WTC11 (cell line): Measurements from ENCODE around the gene CLEC5A. TPM values are rescaled to one million over a fixed set of nuclear protein-coding genes. Genes with fewer than 3 reads are reported as not detected.

Experiments used
- ATAC-seq: fragments of 200-7000 bp; cut with Tn5 transposase; 2 replicates; pipeline ENCODE4 v1.10.0; 2021; ENCODE audit warnings: mild to moderate bottlenecking, moderate library complexity
- CTCF ChIA-PET: fragments of 300-600 bp; sonication (Branson Sonifier 250); formaldehyde crosslinking; loops from one replicate; lab custom pipeline; 2021; ENCODE audit warnings: antibody characterized with exemption; lab: Charles Lee
- POLR2A ChIA-PET: fragments of 350-600 bp; sonication (Branson Sonifier 250); formaldehyde crosslinking; loops from one replicate; lab custom pipeline; 2021; ENCODE audit warnings: antibody characterized with exemption; lab: Charles Lee
- DNase-seq: peaks from one replicate; pipeline ENCODE4 v3.0.0; 2021; ENCODE audit warnings: low spot score
- H3K27ac Mint-ChIP-seq: 2 replicates; pipeline ENCODE4 v1.8.0; 2021; ENCODE audit warnings: mixed read lengths
- H3K27me3 Mint-ChIP-seq: 2 replicates; pipeline ENCODE4 v1.8.0; 2021; ENCODE audit warnings: low read depth, mild to moderate bottlenecking, moderate library complexity, mixed read lengths
- H3K36me3 Mint-ChIP-seq: 2 replicates; pipeline ENCODE4 v1.8.0; 2021; ENCODE audit warnings: mixed read lengths
- H3K4me1 Mint-ChIP-seq: 2 replicates; pipeline ENCODE4 v1.8.0; 2022; ENCODE audit warnings: mixed read lengths
- H3K4me3 Mint-ChIP-seq: 2 replicates; pipeline ENCODE4 v1.8.0; 2021; ENCODE audit warnings: mild to moderate bottlenecking, moderate library complexity, mixed read lengths
- H3K9me3 Mint-ChIP-seq: 2 replicates; pipeline ENCODE4 v1.8.0; 2021; ENCODE audit warnings: mixed read lengths
- CBFB ChIP-seq: sonication (generic); formaldehyde crosslinking; IDR thresholded peaks from 2 replicates; pipeline ENCODE4 v1.8.1; 2022; ENCODE audit warnings: mild to moderate bottlenecking, low read depth, missing genetic modification reagents
- CTCF ChIP-seq: fragments of 200-600 bp; IDR thresholded peaks from 2 replicates; pipeline ENCODE4 v1.8.0; 2022; ENCODE audit warnings: antibody characterized with exemption
- E2F1 ChIP-seq: sonication (generic); formaldehyde crosslinking; IDR thresholded peaks from 2 replicates; pipeline ENCODE4 v1.8.0; 2022; ENCODE audit warnings: mild to moderate bottlenecking, missing genetic modification reagents
- ETV6 ChIP-seq: sonication (generic); formaldehyde crosslinking; IDR thresholded peaks from 2 replicates; pipeline ENCODE4 v1.8.1; 2022; ENCODE audit warnings: mild to moderate bottlenecking, missing genetic modification reagents
- FOXJ3 ChIP-seq: sonication (generic); formaldehyde crosslinking; IDR thresholded peaks from 2 replicates; pipeline ENCODE4 v1.9.0; 2021; ENCODE audit warnings: missing genetic modification reagents, mild to moderate bottlenecking, borderline replicate concordance
- HMGXB4 ChIP-seq: sonication (generic); formaldehyde crosslinking; IDR thresholded peaks from 2 replicates; pipeline ENCODE4 v1.8.1; 2023; ENCODE audit warnings: mild to moderate bottlenecking, moderate library complexity, missing genetic modification reagents
- JAZF1 ChIP-seq: fragments of 250-450 bp; sonication (Bioruptor Pico); IDR thresholded peaks from 2 replicates; pipeline ENCODE4 v1.9.0; 2021; ENCODE audit warnings: moderate library complexity, mild to moderate bottlenecking, inconsistent platforms
- MYBL2 ChIP-seq: sonication (generic); formaldehyde crosslinking; IDR thresholded peaks from 2 replicates; pipeline ENCODE4 v1.8.1; 2023; ENCODE audit warnings: mild to moderate bottlenecking, moderate library complexity, missing genetic modification reagents
- PRRX2 ChIP-seq: fragments of 250-450 bp; sonication (Bioruptor Pico); IDR thresholded peaks from 2 replicates; pipeline ENCODE4 v1.8.0; 2021; ENCODE audit warnings: mild to moderate bottlenecking
- RORB ChIP-seq: fragments of 250-450 bp; sonication (Bioruptor Pico); IDR thresholded peaks from 2 replicates; pipeline ENCODE4 v1.9.0; 2021; ENCODE audit warnings: mild to moderate bottlenecking
- SMAD4 ChIP-seq: sonication (generic); formaldehyde crosslinking; IDR thresholded peaks from 2 replicates; pipeline ENCODE4 v1.8.0; 2022; ENCODE audit warnings: mild to moderate bottlenecking, missing genetic modification reagents
- SP1 ChIP-seq: sonication (generic); formaldehyde crosslinking; conservative IDR thresholded peaks from 2 replicates; pipeline ENCODE4 v1.8.1; 2022; ENCODE audit warnings: missing genetic modification reagents
- TEAD4 ChIP-seq: sonication (generic); formaldehyde crosslinking; IDR thresholded peaks from 2 replicates; pipeline ENCODE4 v1.8.0; 2022; ENCODE audit warnings: mild to moderate bottlenecking, missing genetic modification reagents
- TP53 ChIP-seq: sonication (generic); formaldehyde crosslinking; IDR thresholded peaks from 2 replicates; pipeline ENCODE4 v1.8.1; 2023; ENCODE audit warnings: mild to moderate bottlenecking, missing genetic modification reagents
- ZNF121 ChIP-seq: sonication (generic); formaldehyde crosslinking; IDR thresholded peaks from 2 replicates; pipeline ENCODE4 v1.8.0; 2023; ENCODE audit warnings: missing genetic modification reagents
- ZNF263 ChIP-seq: sonication (generic); formaldehyde crosslinking; IDR thresholded peaks from 2 replicates; pipeline ENCODE4 v1.8.1; 2022; ENCODE audit warnings: low read depth, mild to moderate bottlenecking, moderate library complexity, missing genetic modification reagents
- ZNF423 ChIP-seq: fragments of 250-450 bp; sonication (Bioruptor Pico); IDR thresholded peaks from 2 replicates; pipeline ENCODE4 v2.1.2; 2022; ENCODE audit warnings: mild to moderate bottlenecking, moderate library complexity
- ZNF425 ChIP-seq: fragments of 250-450 bp; sonication (Bioruptor Pico); conservative IDR thresholded peaks from 2 replicates; pipeline ENCODE4 v1.9.0; 2021; ENCODE audit warnings: mild to moderate bottlenecking
- ZNF512 ChIP-seq: sonication (generic); formaldehyde crosslinking; IDR thresholded peaks from 2 replicates; pipeline ENCODE4 v1.8.1; 2022; ENCODE audit warnings: missing genetic modification reagents, borderline replicate concordance
- ZNF671 ChIP-seq: fragments of 250-450 bp; sonication (Bioruptor Pico); IDR thresholded peaks from 2 replicates; pipeline ENCODE4 v1.8.0; 2021; ENCODE audit warnings: mild to moderate bottlenecking
- total RNA-seq: library from RNA; stranded (reverse); gene quantifications from 3 replicates; pipeline ENCODE4 v1.2.3, GENCODE V29; 2021

CLEC5A gene
- total RNA-seq, 1 experiment from 2014 or later, result not detected

GRCh38 chr7:141978351-141978750 lies 31.6 kb upstream of the CLEC5A start:
- no peak overlapping the region for H3K4me3 Mint-ChIP-seq
- no peak for DNase-seq
- H3K27ac Mint-ChIP-seq, result no peak overlapping the region
- no peak for TF ChIP-seq FOXJ3 (CRISPR knock-in tag)
- no peak for TF ChIP-seq ZNF512 (CRISPR knock-in tag)
- TF ChIP-seq TP53 (CRISPR knock-in tag), result no peak
- no peak for TF ChIP-seq ZNF671 (CRISPR knock-in tag)
- no peak for TF ChIP-seq TEAD4
- TF ChIP-seq ZNF425 (CRISPR knock-in tag), result no peak
- TF ChIP-seq SMAD4 (CRISPR knock-in tag), result no peak
- no peak for TF ChIP-seq PRRX2 (CRISPR knock-in tag)
- TF ChIP-seq E2F1 (CRISPR knock-in tag), result no peak
- TF ChIP-seq ZNF121, result no peak
- no peak for TF ChIP-seq RORB (CRISPR knock-in tag)
- H3K36me3 Mint-ChIP-seq, result no peaks in the 10 kb centered on the region
- ChIA-PET POLR2A (no interaction called here), CTCF (no interaction called here)
- no peaks in the 10 kb centered on the region for H3K27me3 Mint-ChIP-seq
- no peak for ATAC-seq
- H3K9me3 Mint-ChIP-seq, result no peaks in the 10 kb centered on the region
- H3K4me1 Mint-ChIP-seq, result peaks cover 11% of the 10 kb centered on the region; the same call in 1 of the 2 replicates

GRCh38 chr7:141976524-141977245 lies 29.9 kb upstream of the CLEC5A start:
- TF ChIP-seq ZNF423 (CRISPR knock-in tag), result no peak
- TF ChIP-seq CBFB (CRISPR knock-in tag), result 0 out of 2 replicates have a peak, but pooled peaks have one; percentile 5
- H3K27ac Mint-ChIP-seq, result no peak overlapping the region
- H3K27me3 Mint-ChIP-seq, result no peaks in the 10 kb centered on the region
- ChIA-PET POLR2A (interaction anchor here (0.7 to 1.3 kb wide), 2 partner anchors 9 to 133 kb away, joined by 3 to 5 read pairs; no protein-coding TSS in a partner anchor), CTCF (interaction anchor here (0.6 to 4.2 kb wide), 50 partner anchors 9 to 539 kb away, joined by 3 to 54 read pairs (median 6); partner anchors contain the start of genes MGAM and MGAM2)
- DNase-seq (no peak), ATAC-seq (peak; percentile 6)
- peaks cover 11% of the 10 kb centered on the region; the same call in 1 of the 2 replicates for H3K4me1 Mint-ChIP-seq
- H3K4me3 Mint-ChIP-seq, result peak overlapping the region; percentile 64
- H3K36me3 Mint-ChIP-seq, result no peaks in the 10 kb centered on the region
- H3K9me3 Mint-ChIP-seq, result no peaks in the 10 kb centered on the region

GRCh38 chr7:141975806-141976523 lies 29.2 kb upstream of the CLEC5A start:
- DNase-seq (peak; percentile 95), ATAC-seq (peak; percentile 97)
- peak overlapping the region; percentile 64 for H3K4me3 Mint-ChIP-seq
- H3K27ac Mint-ChIP-seq, result peak overlapping the region; percentile 24
- no peaks in the 10 kb centered on the region for H3K27me3 Mint-ChIP-seq
- no peaks in the 10 kb centered on the region for H3K9me3 Mint-ChIP-seq
- CTCF ChIA-PET, result interaction anchor here (0.5 to 4.2 kb wide), 54 partner anchors 9 to 540 kb away, joined by 3 to 54 read pairs (median 5); partner anchors contain the start of genes MGAM and MGAM2
- H3K4me1 Mint-ChIP-seq, result peaks cover 11% of the 10 kb centered on the region; the same call in 1 of the 2 replicates
- H3K36me3 Mint-ChIP-seq, result no peaks in the 10 kb centered on the region
- POLR2A ChIA-PET, result interaction anchor here (1.3 kb wide), 1 partner anchor 10 kb away, joined by 3 read pairs; no protein-coding TSS in a partner anchor
- TF ChIP-seq JAZF1 (CRISPR knock-in tag) (no peak), MYBL2 (CRISPR knock-in tag) (no peak), RORB (CRISPR knock-in tag) (no peak), HMGXB4 (CRISPR knock-in tag) (0 out of 2 replicates have a peak, but pooled peaks have one; percentile 35), SP1 (CRISPR knock-in tag) (peak; percentile 48; the same call in 1 of the 2 replicates), CBFB (CRISPR knock-in tag) (0 out of 2 replicates have a peak, but pooled peaks have one; percentile 53), ETV6 (CRISPR knock-in tag) (peak; percentile 44; the same call in 1 of the 2 replicates), ZNF263 (peak; percentile 63), CTCF (peak; percentile 86)
